IMR-90 (cell line): ENCODE measurements around the gene SPATS2L. TPM values are rescaled to one million over a fixed set of nuclear protein-coding genes. Genes with fewer than 3 reads are reported as not detected.
A peak's percentile ranks its signal among the peaks of the same experiment; 100 is the strongest.

Source experiments
- ATAC-seq: fragments of 200-7000 bp; cut with Tn5 transposase; 2 replicates; pipeline ENCODE4 v1.9.1; 2020; ENCODE audit warnings: low read depth, mild to moderate bottlenecking, moderate library complexity
- BruUV-seq: library from RNA; stranded (reverse); fragments of 400-500 nt; replicated peaks from 2 replicates; lab custom pipeline; 2021; lab: Mats Ljungman, UMichigan
- CTCF ChIA-PET: fragments of 300-600 bp; formaldehyde crosslinking; extraction: SDS; loops from one replicate; lab custom pipeline; 2021; ENCODE audit warnings: antibody characterized with exemption; lab: Yijun Ruan, JAX
- POLR2A ChIA-PET: fragments of 300-600 bp; sonication (Branson Sonifier 250); formaldehyde crosslinking; loops from one replicate; lab custom pipeline; 2022; ENCODE audit warnings: antibody characterized with exemption; ENCODE audit not compliant: unreplicated experiment; lab: Charles Lee
- DNase-seq: peaks from one replicate; pipeline ENCODE4 v3.0.0; 2013
- H2AFZ ChIP-seq: replicated peaks from 2 replicates; pipeline ENCODE3; 2013; ENCODE audit warnings: low read length, mild to moderate bottlenecking; ENCODE audit not compliant: poor library complexity
- H2AK5ac ChIP-seq: 2 replicates; pipeline ENCODE4 v1.6.1; 2013; ENCODE audit warnings: low read depth, low read length, inconsistent platforms
- H2AK9ac ChIP-seq: replicated peaks from 2 replicates; pipeline ENCODE3; 2013; ENCODE audit warnings: mild to moderate bottlenecking, low read depth, low read length, moderate library complexity; ENCODE audit not compliant: poor library complexity
- H2BK120ac ChIP-seq: 2 replicates; pipeline ENCODE4 v1.6.1; 2013; ENCODE audit warnings: low read depth, low read length, inconsistent platforms
- H2BK15ac ChIP-seq: 3 replicates; pipeline ENCODE4 v1.6.1; 2013; ENCODE audit warnings: low read depth, low read length, inconsistent platforms
- H2BK20ac ChIP-seq: 2 replicates; pipeline ENCODE4 v1.6.1; 2013; ENCODE audit warnings: low read depth, mild to moderate bottlenecking, inconsistent platforms, low read length, moderate library complexity
- H2BK5ac ChIP-seq: 2 replicates; pipeline ENCODE4 v1.6.1; 2013; ENCODE audit warnings: mild to moderate bottlenecking, low read depth, low read length, inconsistent platforms; ENCODE audit not compliant: poor library complexity, severe bottlenecking
- H3K14ac ChIP-seq: replicated peaks from 2 replicates; pipeline ENCODE4 v1.6.1; 2013; ENCODE audit warnings: low read depth, low read length, inconsistent platforms
- H3K18ac ChIP-seq: 2 replicates; pipeline ENCODE4 v1.6.1; 2013; ENCODE audit warnings: low read depth, low read length, control low read depth
- H3K23ac ChIP-seq: 2 replicates; pipeline ENCODE4 v1.6.1; 2013; ENCODE audit warnings: low read depth, low read length, inconsistent platforms
- H3K27ac ChIP-seq: 2 replicates; pipeline ENCODE4 v1.5.1; 2013; ENCODE audit warnings: mild to moderate bottlenecking, control low read depth, low read length; ENCODE audit not compliant: insufficient read depth
- H3K27me3 ChIP-seq: 2 replicates; pipeline ENCODE4 v1.6.1; 2013; ENCODE audit warnings: low read length; ENCODE audit not compliant: control insufficient read depth, insufficient read depth
- H3K36me3 ChIP-seq: 2 replicates; pipeline ENCODE4 v1.6.1; 2013; ENCODE audit warnings: low read length, mixed read lengths; ENCODE audit not compliant: control insufficient read depth, insufficient read depth
- H3K4ac ChIP-seq: 2 replicates; pipeline ENCODE4 v1.6.1; 2013; ENCODE audit warnings: low read depth, low read length, inconsistent platforms
- H3K4me1 ChIP-seq: 2 replicates; pipeline ENCODE4 v1.6.1; 2013; ENCODE audit warnings: low read length, mixed read lengths; ENCODE audit not compliant: control insufficient read depth, insufficient read depth
- H3K4me2 ChIP-seq: 2 replicates; pipeline ENCODE4 v1.6.1; 2013; ENCODE audit warnings: low read depth, mild to moderate bottlenecking, control low read depth, low read length, moderate library complexity
- H3K4me3 ChIP-seq: 2 replicates; pipeline ENCODE4 v1.5.1; 2013; ENCODE audit warnings: low read depth, mild to moderate bottlenecking, control low read depth, low read length, moderate library complexity; ENCODE audit not compliant: insufficient read depth
- H3K56ac ChIP-seq: 2 replicates; pipeline ENCODE4 v1.6.1; 2013; ENCODE audit warnings: low read length, inconsistent platforms; ENCODE audit not compliant: insufficient read depth; ENCODE audit errors: extremely low read depth
- H3K79me1 ChIP-seq, 2 experiments: 2 replicates each; pipeline ENCODE4 v1.6.1; 2013; ENCODE audit warnings: low read length in 2 of 2, inconsistent platforms in 1 of 2, low read depth in 1 of 2
- H3K9ac ChIP-seq: 2 replicates; pipeline ENCODE4 v1.6.1; 2013; ENCODE audit warnings: low read depth, low read length, control low read depth
- H3K9me1 ChIP-seq: 2 replicates; pipeline ENCODE4 v1.6.1; 2013; ENCODE audit warnings: low read length, inconsistent platforms; ENCODE audit not compliant: insufficient read depth
- H3K9me3 ChIP-seq: 2 replicates; pipeline ENCODE4 v1.6.1; 2013; ENCODE audit warnings: low read length; ENCODE audit not compliant: control insufficient read depth, insufficient read depth
- H4K20me1 ChIP-seq: 2 replicates; pipeline ENCODE4 v1.6.1; 2013; ENCODE audit warnings: low read length, inconsistent platforms; ENCODE audit not compliant: insufficient read depth
- H4K5ac ChIP-seq: 2 replicates; pipeline ENCODE4 v1.6.1; 2013; ENCODE audit warnings: mild to moderate bottlenecking, low read depth, low read length, control low read depth
- H4K8ac ChIP-seq, 2 experiments: 2 replicates each; pipeline ENCODE4 v1.6.1; 2013; ENCODE audit warnings: low read depth in 2 of 2, low read length in 2 of 2, control low read depth in 1 of 2, inconsistent platforms in 1 of 2
- H4K91ac ChIP-seq: 2 replicates; pipeline ENCODE4 v1.6.1; 2013; ENCODE audit warnings: low read depth, low read length, inconsistent platforms; ENCODE audit not compliant: insufficient read depth
- BHLHE40 ChIP-seq: fragments of 150-350 bp; IDR thresholded peaks from 2 replicates; pipeline ENCODE4 v1.6.1; 2016; ENCODE audit warnings: mild to moderate bottlenecking, low read depth, low read length
- CEBPB ChIP-seq: IDR thresholded peaks from 2 replicates; pipeline ENCODE4 v1.6.1; 2012; ENCODE audit warnings: low read depth, low read length, improper control_type of control experiment
- CHD1 ChIP-seq: IDR thresholded peaks from 2 replicates; pipeline ENCODE4 v1.6.1; 2012; ENCODE audit warnings: low read depth, low read length, improper control_type of control experiment
- FOS ChIP-seq: fragments of 150-350 bp; IDR thresholded peaks from 2 replicates; pipeline ENCODE4 v1.6.1; 2016; ENCODE audit warnings: low read depth, low read length
- MAFK ChIP-seq: IDR thresholded peaks from 2 replicates; pipeline ENCODE4 v1.6.1; 2012; ENCODE audit warnings: low read depth, low read length, improper control_type of control experiment
- MAZ ChIP-seq: IDR thresholded peaks from 2 replicates; pipeline ENCODE4 v1.6.1; 2012; ENCODE audit warnings: low read depth, mild to moderate bottlenecking, low read length, improper control_type of control experiment, moderate library complexity, borderline replicate concordance
- MXI1 ChIP-seq: IDR thresholded peaks from 2 replicates; pipeline ENCODE4 v1.6.1; 2012; ENCODE audit warnings: low read depth, mild to moderate bottlenecking, low read length, moderate library complexity, borderline replicate concordance
- NFE2L2 ChIP-seq: fragments of 150-350 bp; IDR thresholded peaks from 2 replicates; pipeline ENCODE4 v1.6.1; 2016; ENCODE audit warnings: low read depth, mild to moderate bottlenecking, low read length
- POLR2A ChIP-seq: IDR thresholded peaks from 2 replicates; pipeline ENCODE4 v1.6.1; 2012; ENCODE audit warnings: mild to moderate bottlenecking, low read depth, low read length
- RAD21 ChIP-seq: IDR thresholded peaks from 2 replicates; pipeline ENCODE4 v1.6.1; 2012; ENCODE audit warnings: low read length, improper control_type of control experiment
- RCOR1 ChIP-seq: IDR thresholded peaks from 2 replicates; pipeline ENCODE4 v1.6.1; 2012; ENCODE audit warnings: mild to moderate bottlenecking, low read length, improper control_type of control experiment; ENCODE audit not compliant: insufficient replicate concordance
- RFX5 ChIP-seq: IDR thresholded peaks from 2 replicates; pipeline ENCODE4 v1.8.0; 2012; ENCODE audit warnings: low read depth, mild to moderate bottlenecking, low read length, moderate library complexity
- SMC3 ChIP-seq: fragments of 150-350 bp; IDR thresholded peaks from 2 replicates; pipeline ENCODE4 v1.6.1; 2016; ENCODE audit warnings: low read depth, mild to moderate bottlenecking, antibody characterized with exemption, low read length, moderate library complexity
- WGBS, 2 experiments: methylation state at CpG; one replicate each; pipeline versions ENCODE4 v1.1.5 to v1.1.7; 2013; ENCODE audit warnings: missing lambda C conversion rate in 2 of 2; ENCODE audit not compliant: insufficient read length in 1 of 2; ENCODE audit errors: extremely low coverage in 2 of 2; 5-methylcytosine and 5-hydroxymethylcytosine counted together
- dilution Hi-C: fragments of 300-500 bp; cut with HindIII; formaldehyde crosslinking; loops from one replicate; pipeline ENCODE4 v1.14.3; 2018; ENCODE audit warnings: low sequenced_read_pairs; ENCODE audit not compliant: unreplicated experiment
- in situ Hi-C: fragments of 300-500 bp; cut with MboI; formaldehyde crosslinking; loops from 3 replicates; pipeline ENCODE4 v1.14.3; 2019; ENCODE audit warnings: low sequenced_read_pairs, inconsistent platforms, mixed read lengths
- intact Hi-C: fragments of 100-400 bp; cut with micrococcal nuclease; formaldehyde crosslinking; loops from 2 replicates; pipeline ENCODE4 v1.10.0; 2022
- polyA plus RNA-seq, 3 experiments: library from polyadenylated mRNA; depleted of rRNA; stranded (reverse); fragments of >200 nt; gene quantifications; 2 replicates each; pipeline ENCODE4 v1.2.3, GENCODE V29; 2012; ENCODE audit warnings: low replicate concordance in 1 of 3
- total RNA-seq: library from RNA; depleted of rRNA; stranded (reverse); fragments of >200 nt; gene quantifications from 2 replicates; pipeline ENCODE4 v1.2.3, GENCODE V29; 2012
- TF ChIP-seq, protein P1 (sequence below): fragments of 150-350 bp; IDR thresholded peaks from 2 replicates; pipeline ENCODE4 v1.6.1; 2016; ENCODE audit warnings: low read depth, mild to moderate bottlenecking, low read length, moderate library complexity, borderline replicate concordance
- TF ChIP-seq, protein P2 (sequence below): fragments of 150-350 bp; IDR thresholded peaks from 2 replicates; pipeline ENCODE4 v1.6.1; 2017; ENCODE audit warnings: mild to moderate bottlenecking, antibody characterized with exemption, low read length, low read depth
- TF ChIP-seq, protein P3 (sequence below): conservative IDR thresholded peaks from 2 replicates; pipeline ENCODE4 v1.5.1; 2012; ENCODE audit warnings: mild to moderate bottlenecking, low read depth, low read length, improper control_type of control experiment

The SPATS2L gene
- total and polyA plus RNA-seq, 2 of the 4 experiments (the other 2 are of a cell fraction): 118 to 155 TPM

DNA sequence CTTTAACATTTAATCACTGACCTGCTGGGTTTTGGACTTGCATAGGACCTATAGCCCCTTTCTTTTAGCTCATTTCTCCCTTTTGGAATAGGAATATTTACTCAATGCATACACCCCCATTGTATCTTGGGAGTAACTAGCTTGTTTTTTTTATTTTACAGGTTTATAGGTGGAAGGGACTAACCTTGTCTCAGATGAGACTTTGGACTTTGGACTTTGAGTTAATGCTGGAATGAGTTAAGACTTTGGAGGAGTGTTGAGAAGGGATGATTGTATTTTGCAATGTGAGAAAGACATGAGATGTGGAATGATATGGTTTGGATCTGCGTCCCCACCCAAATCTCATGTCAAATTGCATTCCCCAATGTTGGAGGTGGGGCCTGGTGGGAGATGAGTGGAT is 43.2 kb upstream of the SPATS2L start:
- TF ChIP-seq CEBPB (no peak), CHD1 (no peak), SMC3 (no peak), POLR2A (no peak), MXI1 (no peak), MAZ (no peak), MAFK (no peak), BHLHE40 (no peak), RCOR1 (no peak), FOS (no peak), NFE2L2 (no peak), RFX5 (no peak), RAD21 (no peak)
- TF ChIP-seq, protein P1, sequence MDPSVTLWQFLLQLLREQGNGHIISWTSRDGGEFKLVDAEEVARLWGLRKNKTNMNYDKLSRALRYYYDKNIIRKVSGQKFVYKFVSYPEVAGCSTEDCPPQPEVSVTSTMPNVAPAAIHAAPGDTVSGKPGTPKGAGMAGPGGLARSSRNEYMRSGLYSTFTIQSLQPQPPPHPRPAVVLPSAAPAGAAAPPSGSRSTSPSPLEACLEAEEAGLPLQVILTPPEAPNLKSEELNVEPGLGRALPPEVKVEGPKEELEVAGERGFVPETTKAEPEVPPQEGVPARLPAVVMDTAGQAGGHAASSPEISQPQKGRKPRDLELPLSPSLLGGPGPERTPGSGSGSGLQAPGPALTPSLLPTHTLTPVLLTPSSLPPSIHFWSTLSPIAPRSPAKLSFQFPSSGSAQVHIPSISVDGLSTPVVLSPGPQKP: no peak
- TF ChIP-seq, protein P2, sequence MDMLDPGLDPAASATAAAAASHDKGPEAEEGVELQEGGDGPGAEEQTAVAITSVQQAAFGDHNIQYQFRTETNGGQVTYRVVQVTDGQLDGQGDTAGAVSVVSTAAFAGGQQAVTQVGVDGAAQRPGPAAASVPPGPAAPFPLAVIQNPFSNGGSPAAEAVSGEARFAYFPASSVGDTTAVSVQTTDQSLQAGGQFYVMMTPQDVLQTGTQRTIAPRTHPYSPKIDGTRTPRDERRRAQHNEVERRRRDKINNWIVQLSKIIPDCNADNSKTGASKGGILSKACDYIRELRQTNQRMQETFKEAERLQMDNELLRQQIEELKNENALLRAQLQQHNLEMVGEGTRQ: no peak
- TF ChIP-seq, protein P3, sequence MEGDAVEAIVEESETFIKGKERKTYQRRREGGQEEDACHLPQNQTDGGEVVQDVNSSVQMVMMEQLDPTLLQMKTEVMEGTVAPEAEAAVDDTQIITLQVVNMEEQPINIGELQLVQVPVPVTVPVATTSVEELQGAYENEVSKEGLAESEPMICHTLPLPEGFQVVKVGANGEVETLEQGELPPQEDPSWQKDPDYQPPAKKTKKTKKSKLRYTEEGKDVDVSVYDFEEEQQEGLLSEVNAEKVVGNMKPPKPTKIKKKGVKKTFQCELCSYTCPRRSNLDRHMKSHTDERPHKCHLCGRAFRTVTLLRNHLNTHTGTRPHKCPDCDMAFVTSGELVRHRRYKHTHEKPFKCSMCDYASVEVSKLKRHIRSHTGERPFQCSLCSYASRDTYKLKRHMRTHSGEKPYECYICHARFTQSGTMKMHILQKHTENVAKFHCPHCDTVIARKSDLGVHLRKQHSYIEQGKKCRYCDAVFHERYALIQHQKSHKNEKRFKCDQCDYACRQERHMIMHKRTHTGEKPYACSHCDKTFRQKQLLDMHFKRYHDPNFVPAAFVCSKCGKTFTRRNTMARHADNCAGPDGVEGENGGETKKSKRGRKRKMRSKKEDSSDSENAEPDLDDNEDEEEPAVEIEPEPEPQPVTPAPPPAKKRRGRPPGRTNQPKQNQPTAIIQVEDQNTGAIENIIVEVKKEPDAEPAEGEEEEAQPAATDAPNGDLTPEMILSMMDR: no peak
- POLR2A ChIA-PET: no interaction called here
- H3K4me1 ChIP-seq: peaks cover 4% of the 10 kb centered on the region
- no TSS peak for BruUV-seq
- DNase-seq (no peak), ATAC-seq (no peak)
- no peak overlapping the region for H3K56ac ChIP-seq
- H2AFZ ChIP-seq: no peak overlapping the region
- H2BK15ac ChIP-seq: no peak overlapping the region
- H2AK5ac ChIP-seq: no peak overlapping the region
- no peak overlapping the region for H4K8ac ChIP-seq
- no peak overlapping the region for H2BK20ac ChIP-seq
- no peak overlapping the region for H3K18ac ChIP-seq
- CTCF ChIA-PET: no interaction called here
- in situ Hi-C loops: no loop called here
- no peak overlapping the region for H3K4me3 ChIP-seq
- no peaks in the 10 kb centered on the region for H3K27me3 ChIP-seq
- H3K14ac ChIP-seq: no peak overlapping the region
- no peak overlapping the region for H2BK5ac ChIP-seq
- H3K36me3 ChIP-seq: no peaks in the 10 kb centered on the region
- H3K9me3 ChIP-seq: no peaks in the 10 kb centered on the region
- no peak overlapping the region for H2BK120ac ChIP-seq
- WGBS, 2 experiments: no CpG with 5 or more reads among the region's 1 CpG
- no peaks in the 10 kb centered on the region for H3K9me1 ChIP-seq
- H4K20me1 ChIP-seq: no peaks in the 10 kb centered on the region
- no peaks in the 10 kb centered on the region for H3K79me1 ChIP-seq
- intact Hi-C loops: no loop called here
- no peak overlapping the region for H3K27ac ChIP-seq
- H3K4me2 ChIP-seq: no peak overlapping the region
- no peak overlapping the region for H4K91ac ChIP-seq
- no peak overlapping the region for H3K4ac ChIP-seq
- no peak overlapping the region for H4K5ac ChIP-seq
- peak overlapping the region; percentile 13 for H2AK9ac ChIP-seq
- no peak overlapping the region for H3K23ac ChIP-seq
- no peak overlapping the region for H3K9ac ChIP-seq
- dilution Hi-C loops: no loop called here
